ENCODE data around the gene PM20D2.

GRCh38 chr6:89183294-89183693 lies 37.4 kb downstream of the PM20D2 start:
- TF ChIP-seq REST (IDR thresholded peaks at IDR 0.05; ENCODE audit: insufficient replicate concordance, low read depth) = no peak
- no peak for TF ChIP-seq CTCF (IDR thresholded peaks at IDR 0.05; ENCODE audit: insufficient read depth, low read length)
- TF ChIP-seq POLR2AphosphoS5 (IDR thresholded peaks at IDR 0.05; ENCODE audit: low read depth) = no peak
